NK-92 (cell line): Measurements from ENCODE around the gene UBE2U.
"Not testable (repeated sequence)": the region's sequence is repeated elsewhere in the genome, so short reads cannot be mapped to it uniquely, and the experiment has no call there.

Experiments used
- DNase-seq: peaks from one replicate; lab custom pipeline; 2025; ENCODE audit not compliant: unreplicated experiment; lab: John Stamatoyannopoulos, UW

Gene UBE2U

GRCh38 chr1:64236541-64236954 is 33.1 kb downstream of the UBE2U start:
- DNase-seq, result no peak

GRCh38 chr1:64239519-64239918 is 36.1 kb downstream of the UBE2U start:
- DNase-seq, result not testable (repeated sequence)

GRCh38 chr1:64240206-64240605 is 36.8 kb downstream of the UBE2U start:
- no peak for DNase-seq

GRCh38 chr1:64241069-64241468 is 37.6 kb downstream of the UBE2U start:
- no peak for DNase-seq

GRCh38 chr1:64242895-64243756 is 39.7 kb downstream of the UBE2U start:
- DNase-seq, result no peak

- no peak for DNase-seq
These were observed 40.3 kb downstream of the UBE2U start for GRCh38 chr1:64243757-64244080.

- no peak for DNase-seq
These were observed 42.1 kb downstream of the UBE2U start for GRCh38 chr1:64245495-64245894.

- no peak for DNase-seq
These were observed 43.0 kb downstream of the UBE2U start for GRCh38 chr1:64246294-64246917.

GRCh38 chr1:64248065-64248464 is 44.6 kb downstream of the UBE2U start:
- no peak for DNase-seq

- DNase-seq, result not testable (repeated sequence)
These were observed 47.0 kb downstream of the UBE2U start for GRCh38 chr1:64250472-64250871.

GRCh38 chr1:64251971-64252370 is 48.5 kb downstream of the UBE2U start:
- DNase-seq, result no peak

GRCh38 chr1:64257233-64257632 is 53.8 kb downstream of the UBE2U start:
- DNase-seq, result not testable (repeated sequence)

- not testable (repeated sequence) for DNase-seq
These were observed 55.0 kb downstream of the UBE2U start for GRCh38 chr1:64258444-64258843.

- DNase-seq, result no peak
These were observed 59.9 kb downstream of the UBE2U start for GRCh38 chr1:64263335-64263734.

- DNase-seq, result no peak
These were observed 60.4 kb downstream of the UBE2U start for GRCh38 chr1:64263856-64264255.

GRCh38 chr1:64265141-64265540 is 61.7 kb downstream of the UBE2U start:
- no peak for DNase-seq

GRCh38 chr1:64266991-64267390 is 63.6 kb downstream of the UBE2U start:
- no peak for DNase-seq

- DNase-seq, result no peak
These were observed 65.5 kb downstream of the UBE2U start for GRCh38 chr1:64268653-64269557.

GRCh38 chr1:64269558-64269884 is 66.1 kb downstream of the UBE2U start:
- DNase-seq, result no peak

- DNase-seq, result no peak
These were observed 76.6 kb downstream of the UBE2U start for GRCh38 chr1:64280001-64280400.

GRCh38 chr1:64282351-64282750 is 78.9 kb downstream of the UBE2U start:
- no peak for DNase-seq

- no peak for DNase-seq
These were observed 83.6 kb downstream of the UBE2U start for GRCh38 chr1:64287071-64287470.
